D721Med (cell line): ENCODE data around the gene KDM6A.
"Not testable (repeated sequence)": the region's sequence is repeated elsewhere in the genome, so short reads cannot be mapped to it uniquely, and the experiment has no call there.

Source experiments
- DNase-seq: peaks from one replicate; pipeline ENCODE4 v3.0.0; 2011; ENCODE audit warnings: low spot score; ENCODE audit not compliant: insufficient read length
- FAIRE-seq: peaks from 2 replicates; lab custom pipeline; 2011; peaks lifted over from hg19 to GRCh38; lab: Jason Lieb, UNC
- CTCF ChIP-seq: IDR thresholded peaks from 2 replicates; pipeline ENCODE4 v1.5.1; 2012; ENCODE audit warnings: mild to moderate bottlenecking, control low read depth; ENCODE audit not compliant: insufficient read depth; ENCODE audit errors: missing control alignments

KDM6A gene

GRCh38 chrX:44889824-44890223, 16.8 kb downstream of the KDM6A start:
- FAIRE-seq: no peak
- no peak for TF ChIP-seq CTCF

GRCh38 chrX:44890247-44890646, 17.3 kb downstream of the KDM6A start:
- FAIRE-seq: no peak
- DNase-seq: no peak
- TF ChIP-seq CTCF: no peak

More at GRCh38 chrX:44889824-44890223, 16.8 kb downstream of the KDM6A start:
- DNase-seq: no peak

DNA sequence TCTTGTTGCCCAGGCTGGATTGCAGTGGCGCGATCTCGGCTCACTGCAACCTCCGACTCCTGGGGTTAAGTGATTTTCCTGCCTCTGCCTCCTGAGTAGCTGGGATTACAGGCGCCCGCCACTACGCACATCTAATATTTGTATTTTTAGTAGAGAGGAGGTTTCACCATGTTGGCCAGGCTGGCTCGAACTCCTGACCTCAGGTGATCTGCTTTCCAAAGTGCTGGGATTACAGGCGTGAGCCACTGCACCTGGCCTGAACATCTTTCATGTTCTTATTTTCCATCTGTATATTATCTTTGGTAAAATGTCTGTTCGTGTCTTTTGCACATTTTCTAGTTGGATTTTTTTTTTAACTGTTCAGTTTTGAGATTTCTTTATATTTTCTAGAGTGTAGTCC, 17.7 kb downstream of the KDM6A start:
- not testable (repeated sequence) for FAIRE-seq, DNase-seq

DNA sequence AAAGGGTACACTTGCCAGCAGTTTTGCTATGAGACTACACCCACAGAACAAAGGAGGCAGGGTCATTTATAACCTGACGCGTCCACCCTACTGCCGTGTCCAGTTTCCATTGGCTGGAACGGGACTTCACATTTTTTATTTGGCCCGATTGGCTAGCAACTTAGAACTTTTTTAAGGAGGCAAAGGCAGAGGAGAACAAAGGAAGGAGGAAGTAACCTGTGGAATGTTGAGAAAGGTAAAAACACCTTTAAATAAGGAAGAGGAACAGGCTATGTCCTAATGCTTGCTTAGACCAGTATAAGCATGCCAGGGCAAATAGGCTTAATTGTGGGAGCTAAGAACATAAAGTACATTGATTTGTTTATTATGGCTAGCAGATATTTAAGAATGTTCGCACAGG, 18.7 kb downstream of the KDM6A start:
- TF ChIP-seq CTCF: no peak
- FAIRE-seq: no peak
- no peak for DNase-seq

DNA sequence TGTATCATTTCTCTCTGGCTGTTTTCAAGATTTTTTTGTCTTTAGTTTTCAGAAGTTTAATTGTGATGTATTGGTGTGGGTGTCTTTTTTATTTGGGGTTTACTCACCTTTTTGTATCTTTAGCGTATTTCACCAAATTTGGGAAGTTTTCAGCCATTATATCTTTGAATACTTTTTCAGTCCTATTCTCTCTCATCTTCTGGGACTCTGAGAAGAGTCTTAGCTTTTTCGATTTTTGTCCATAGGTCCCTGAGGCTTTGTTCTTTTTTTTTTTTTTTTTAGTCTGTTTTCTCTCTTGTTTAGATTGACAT, 23.8 kb downstream of the KDM6A start:
- DNase-seq: no peak

GRCh38 chrX:44897539-44897938, 24.6 kb downstream of the KDM6A start:
- no peak for DNase-seq
- TF ChIP-seq CTCF: no peak
- FAIRE-seq: no peak

More for the DNA sequence above, 23.8 kb downstream of the KDM6A start:
- no peak for TF ChIP-seq CTCF
- no peak for FAIRE-seq

DNA sequence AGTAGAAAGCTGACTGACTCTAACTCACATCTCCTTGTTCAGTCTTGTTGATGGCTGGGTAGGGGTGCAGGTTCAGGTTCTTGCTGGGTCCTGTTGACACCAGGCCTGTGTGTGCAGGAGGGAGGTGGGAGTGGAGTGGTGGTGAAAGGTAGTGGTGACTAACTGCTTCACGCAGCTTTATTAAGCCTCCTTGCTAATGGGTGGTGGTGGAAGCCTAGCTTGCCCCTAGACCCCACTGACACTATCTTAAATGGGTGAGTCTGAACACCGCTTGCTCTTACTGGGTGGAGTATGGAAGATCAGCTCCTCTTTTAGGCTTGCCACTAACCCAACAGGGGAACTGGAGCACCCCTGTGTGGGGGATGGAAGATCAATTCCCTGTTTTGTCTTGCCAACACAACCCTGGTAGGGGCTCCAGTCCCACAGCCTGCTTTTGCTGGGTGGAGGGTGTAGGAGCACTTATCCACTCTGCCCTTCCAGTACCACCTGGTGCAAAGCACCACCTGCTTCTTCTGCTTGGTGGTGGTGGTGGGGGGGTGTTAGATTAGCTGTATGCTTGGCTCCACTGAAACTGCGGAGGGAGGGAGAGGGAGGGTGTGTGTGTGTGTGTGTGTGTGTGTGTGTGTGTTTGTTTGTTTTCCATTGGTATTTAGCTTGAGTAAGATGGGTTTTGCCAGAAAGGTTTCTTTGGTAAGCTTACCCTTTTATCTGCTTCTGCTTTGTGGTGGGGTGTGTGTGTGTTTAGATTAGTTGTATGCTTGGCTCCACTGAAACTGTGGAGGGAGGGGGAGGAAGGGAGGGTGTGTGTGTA, 25.6 kb downstream of the KDM6A start:
- FAIRE-seq: no peak
- no peak for TF ChIP-seq CTCF
- DNase-seq: no peak
